ENCODE measurements around the gene ARHGEF12.

ARHGEF12 gene

GRCh38 chr11:120317689-120318480, 18.3 kb upstream of the ARHGEF12 start:
- DNase-seq, result no peak

- no peak for DNase-seq
These were observed 17.3 kb upstream of the ARHGEF12 start for GRCh38 chr11:120318906-120319305.

DNA sequence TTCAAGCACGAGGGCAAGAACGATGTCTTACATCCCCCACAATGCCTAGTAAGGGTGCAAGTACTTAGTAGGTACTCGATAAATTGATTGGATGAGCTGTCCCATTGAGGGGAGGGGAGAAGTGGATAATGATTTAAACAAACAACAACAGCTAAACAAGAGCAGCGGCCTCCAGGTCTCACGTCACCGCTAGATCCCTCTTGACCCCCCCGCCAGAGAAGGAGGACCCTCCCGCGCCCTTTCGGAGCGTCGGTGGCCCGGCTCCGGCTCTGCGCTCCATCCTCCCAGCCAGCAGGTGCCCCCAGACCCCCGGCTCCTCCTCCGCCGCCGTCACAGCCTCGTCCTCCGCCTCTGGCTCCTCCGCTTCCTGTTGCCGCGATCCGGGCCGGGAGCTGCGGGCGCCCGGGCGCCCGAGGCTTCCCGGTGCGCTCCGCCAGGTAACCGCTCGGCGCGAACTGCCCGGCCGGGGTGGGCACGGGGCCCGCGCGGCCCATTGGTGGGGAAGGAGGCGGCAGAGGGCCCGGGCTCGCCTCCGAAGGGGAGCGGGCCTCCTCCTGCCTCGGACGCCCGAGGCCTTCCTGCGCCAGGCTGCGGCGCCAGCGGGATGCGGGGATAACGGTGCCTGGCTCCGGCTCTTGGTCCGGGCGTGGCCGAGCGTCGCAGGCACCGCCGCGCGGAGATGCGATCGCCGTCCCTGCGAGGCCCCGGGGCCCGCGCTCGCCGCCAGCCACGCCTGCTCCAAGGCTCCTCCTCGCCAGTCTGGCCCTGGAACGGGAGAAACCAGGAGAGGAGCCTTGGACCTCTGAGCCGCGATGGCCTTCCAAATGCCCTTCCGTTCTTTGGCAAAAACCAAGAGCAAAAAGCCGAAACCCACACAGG, 11.0 kb upstream of the ARHGEF12 start, which contains the start of gene TLCD5:
TSS of gene TLCD5 (plus strand) at position 368 of the 879 bp plus-strand sequence. CDS start 2,143 bp downstream, outside the sequence.
- DNase-seq, result peak; percentile 59

DNA sequence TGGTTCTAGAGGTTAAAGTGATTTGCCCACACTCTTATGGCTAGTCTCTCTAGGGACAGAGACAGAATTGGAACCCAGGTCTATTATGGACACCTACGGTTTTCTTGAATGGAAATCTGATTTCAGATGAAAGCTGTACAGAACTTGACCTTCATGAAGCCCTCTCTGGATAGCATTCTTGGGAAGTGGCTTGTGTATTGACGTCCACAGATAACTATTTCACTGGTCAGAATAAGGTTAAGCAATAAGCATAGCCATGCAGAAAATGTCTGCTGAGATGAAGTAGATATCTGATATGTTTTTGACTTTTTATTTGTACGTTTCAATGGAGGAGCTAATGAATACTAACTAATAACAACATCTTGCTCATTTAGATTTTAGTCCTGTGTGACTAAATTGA, 10.0 kb upstream of the ARHGEF12 start:
- peak; percentile 73 for DNase-seq

DNA sequence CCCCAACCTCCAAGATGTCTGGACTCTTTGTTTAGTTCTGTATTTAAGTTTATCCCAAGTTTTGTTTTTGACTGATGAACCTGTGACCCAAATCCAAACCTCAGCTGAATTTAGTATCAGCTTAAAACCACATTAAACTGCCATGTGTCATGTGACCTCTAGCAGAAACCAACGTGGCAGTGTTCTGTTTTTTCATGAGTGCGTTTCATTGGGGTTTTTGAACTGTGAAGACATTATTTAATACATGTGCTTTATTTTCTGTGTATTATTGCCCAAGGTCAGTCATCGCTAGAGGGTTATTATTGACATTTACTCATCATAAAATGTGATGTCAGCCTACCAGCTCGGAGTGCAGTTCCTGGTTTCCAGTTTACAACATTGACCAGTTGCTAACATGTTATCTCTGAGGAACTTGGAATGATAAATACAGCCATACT, 9.3 kb upstream of the ARHGEF12 start:
- DNase-seq, result peak; percentile 19

DNA sequence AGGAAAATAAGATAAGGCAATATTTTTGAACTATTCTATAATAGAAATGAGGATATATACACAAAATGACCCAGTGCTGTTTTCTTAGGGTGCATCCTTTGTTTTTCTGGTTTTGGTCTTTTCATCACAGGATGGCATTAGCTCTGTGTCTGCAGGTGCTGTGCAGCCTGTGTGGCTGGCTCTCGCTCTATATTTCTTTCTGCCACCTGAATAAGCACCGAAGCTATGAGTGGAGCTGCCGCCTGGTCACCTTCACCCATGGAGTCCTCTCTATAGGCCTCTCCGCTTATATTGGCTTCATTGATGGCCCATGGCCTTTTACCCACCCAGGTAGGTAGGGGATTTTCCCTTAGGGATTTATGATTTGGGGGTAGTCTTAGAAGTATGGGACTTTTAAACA, 8.9 kb upstream of the ARHGEF12 start:
- no peak for DNase-seq

DNA sequence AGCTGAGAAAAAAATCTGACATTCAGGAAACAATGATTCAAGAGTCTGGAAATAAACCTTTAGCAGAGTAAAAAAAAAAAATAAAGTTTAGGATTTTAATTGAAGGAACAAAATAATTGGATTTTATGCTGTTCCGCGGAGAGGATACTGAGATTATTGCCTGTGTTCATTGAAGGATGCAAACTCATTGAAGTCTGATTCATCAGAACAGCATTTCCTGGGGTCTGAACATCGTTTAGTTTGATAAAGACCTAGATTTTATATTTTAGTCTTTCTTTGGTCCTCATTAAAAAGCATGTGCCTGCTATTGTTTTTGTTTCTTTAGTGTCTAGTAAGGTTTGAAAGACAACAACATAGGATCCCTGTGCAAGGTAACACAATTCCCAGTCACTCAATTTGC, 6.7 kb upstream of the ARHGEF12 start:
- DNase-seq, result no peak

- DNase-seq, result no peak
These were observed 6.2 kb upstream of the ARHGEF12 start for GRCh38 chr11:120330045-120330444.

- DNase-seq, result peak; percentile 92
These were observed 4.8 kb upstream of the ARHGEF12 start for GRCh38 chr11:120331301-120331996.

- DNase-seq, result no peak
These were observed 3.1 kb upstream of the ARHGEF12 start for GRCh38 chr11:120332822-120333716.

- no peak for DNase-seq
These were observed 2.4 kb upstream of the ARHGEF12 start for GRCh38 chr11:120333801-120334200.

GRCh38 chr11:120334332-120334731, 1.9 kb upstream of the ARHGEF12 start:
- DNase-seq, result no peak

DNA sequence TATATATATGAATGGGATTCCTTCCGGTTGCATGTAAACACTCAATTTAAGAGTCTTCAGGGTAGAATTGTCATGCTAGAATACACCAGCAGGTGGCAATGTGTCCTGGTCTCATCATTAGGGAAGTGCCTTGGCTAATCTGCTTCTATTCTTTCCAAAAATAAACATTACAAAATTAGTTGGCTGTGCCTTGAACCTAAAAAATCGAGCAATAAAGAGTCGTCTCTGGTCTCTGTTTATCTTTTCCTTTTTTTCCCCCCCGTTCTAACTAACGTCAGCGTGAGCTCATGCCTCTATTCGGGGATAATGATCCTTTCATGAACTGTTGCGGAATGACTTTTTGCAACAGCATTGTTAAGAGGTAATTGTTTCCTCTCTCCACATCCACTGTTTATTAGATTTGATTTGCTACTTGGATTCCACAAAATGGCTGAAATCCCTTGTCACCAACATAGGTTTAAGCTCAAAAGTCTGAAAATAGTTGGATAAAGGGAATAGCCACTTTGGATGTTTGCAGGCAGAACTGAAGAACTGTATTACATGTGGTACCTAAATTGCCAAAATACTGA, 1.2 kb upstream of the ARHGEF12 start:
- DNase-seq, result peak; percentile 79

DNA sequence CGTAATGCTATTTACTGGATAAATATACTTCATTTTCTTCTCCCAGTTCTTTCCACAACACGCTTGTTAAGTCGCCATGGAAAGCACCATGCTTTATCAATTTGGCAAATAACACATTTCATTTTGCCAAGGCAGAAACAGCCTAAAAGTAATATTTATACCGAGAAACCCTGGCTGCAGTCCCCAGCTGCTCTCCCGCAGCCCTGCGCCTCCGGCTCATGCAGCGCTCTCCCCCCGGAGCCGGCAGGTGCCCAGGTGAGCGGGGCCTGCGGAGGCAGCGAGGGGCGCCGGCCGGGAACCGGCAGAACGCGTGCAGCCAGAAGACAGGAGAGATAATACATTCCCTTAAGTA, 681 bp upstream of the ARHGEF12 start:
- DNase-seq, result no peak

DNA sequence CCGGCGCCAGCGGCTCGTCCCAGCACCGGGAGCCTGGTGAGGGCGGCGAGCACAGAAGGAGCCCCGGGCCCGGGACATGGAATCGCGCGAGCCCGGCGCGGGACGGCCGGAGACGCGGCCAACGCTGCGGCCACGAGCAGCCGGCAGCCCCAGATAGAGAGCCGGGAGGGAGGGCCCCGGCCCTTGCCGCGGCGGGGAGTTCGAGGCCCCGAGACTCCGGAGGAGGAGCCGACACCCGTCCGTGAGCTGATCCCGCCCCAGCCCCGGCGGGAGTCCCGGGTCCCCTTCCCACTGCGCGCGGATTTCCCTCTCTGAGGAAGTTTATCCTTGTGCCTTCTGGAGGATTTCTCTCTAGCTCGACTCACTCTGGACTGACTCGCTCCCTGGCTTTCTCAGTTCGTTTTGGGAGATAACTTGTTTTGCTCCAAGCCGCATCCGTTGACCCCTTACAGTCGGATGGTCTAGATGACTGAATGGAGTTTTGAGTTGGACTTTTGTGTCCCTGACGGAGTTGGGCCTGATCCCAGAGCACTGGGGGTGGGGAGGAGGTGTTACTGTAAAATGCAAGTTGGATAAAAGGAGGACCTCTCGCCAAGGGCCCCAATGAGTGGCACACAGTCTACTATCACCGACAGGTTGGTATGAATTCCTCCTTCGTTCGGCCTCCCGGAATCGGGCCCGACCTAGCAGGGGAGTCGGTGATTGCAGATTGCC, 585 bp downstream of the ARHGEF12 start:
- DNase-seq, result peak; percentile 37

DNA sequence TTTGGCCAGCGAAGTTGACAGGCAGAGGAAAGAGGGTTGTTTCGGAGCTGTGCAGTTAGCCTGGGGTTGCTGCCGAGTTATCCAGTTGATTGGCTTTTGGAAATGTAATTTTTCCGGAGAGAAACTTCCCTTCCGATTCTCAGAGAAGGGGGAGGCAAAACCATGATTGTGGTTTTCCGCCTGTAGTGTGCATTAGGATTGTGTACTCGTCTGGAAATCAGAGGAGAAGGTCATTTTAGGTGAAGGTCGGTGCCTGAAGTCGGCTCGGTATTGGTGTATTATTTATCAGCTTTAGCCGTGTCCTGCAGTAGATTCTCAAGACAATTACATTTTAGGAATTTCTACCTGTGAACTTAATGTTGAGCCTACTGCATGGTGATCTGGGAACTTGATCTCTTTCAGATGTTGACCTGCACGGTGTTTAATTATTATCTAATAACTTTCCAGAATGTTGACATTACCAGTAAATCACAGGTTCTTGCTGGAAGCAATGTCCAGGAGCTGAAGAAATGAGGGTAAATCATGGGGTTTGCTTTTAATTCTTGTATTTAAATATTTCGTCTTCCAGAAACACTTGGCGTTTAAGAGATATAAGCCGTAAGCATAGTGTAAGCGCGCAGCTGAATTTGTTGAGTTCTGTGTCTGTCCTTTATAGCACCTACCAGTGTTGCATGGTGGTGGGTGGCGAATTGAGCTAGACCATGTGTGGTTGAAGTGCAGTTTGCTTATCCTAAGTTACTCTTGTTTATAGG, 1.3 kb downstream of the ARHGEF12 start:
- DNase-seq, result peak; percentile 25

- DNase-seq, result peak; percentile 77
These were observed 2.1 kb downstream of the ARHGEF12 start for GRCh38 chr11:120338107-120338933.

DNA sequence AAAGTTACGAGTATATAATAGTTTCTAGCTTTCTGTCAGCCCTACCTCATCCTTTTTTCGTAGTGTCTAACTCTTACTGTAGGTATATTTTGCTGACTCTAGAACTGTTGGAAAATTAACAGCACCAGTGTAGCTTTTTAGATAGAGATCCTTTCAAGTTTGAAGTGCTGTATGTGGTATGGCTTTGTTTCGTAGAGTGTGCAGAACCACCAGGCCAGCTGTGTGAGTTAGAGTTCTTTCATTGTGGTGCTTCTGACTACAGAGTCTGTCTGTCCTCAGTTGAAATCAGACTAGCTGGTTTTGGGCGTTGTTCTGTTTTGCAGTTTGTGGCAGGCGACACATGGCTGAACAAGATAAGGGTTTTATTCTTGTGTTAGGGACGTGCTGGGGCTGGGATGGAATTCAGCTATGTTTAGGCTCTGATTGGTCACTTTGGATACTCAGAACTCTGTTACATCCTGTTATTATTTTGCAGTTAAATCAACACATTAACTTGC, 3.2 kb downstream of the ARHGEF12 start:
- peak; percentile 30 for DNase-seq

- peak; percentile 29 for DNase-seq
These were observed 4.3 kb downstream of the ARHGEF12 start for GRCh38 chr11:120340529-120340928.
